ENCODE measurements around the gene XPC.
"Not testable (repeated sequence)": the region's sequence is repeated elsewhere in the genome, so short reads cannot be mapped to it uniquely, and the experiment has no call there.

Gene XPC

DNA sequence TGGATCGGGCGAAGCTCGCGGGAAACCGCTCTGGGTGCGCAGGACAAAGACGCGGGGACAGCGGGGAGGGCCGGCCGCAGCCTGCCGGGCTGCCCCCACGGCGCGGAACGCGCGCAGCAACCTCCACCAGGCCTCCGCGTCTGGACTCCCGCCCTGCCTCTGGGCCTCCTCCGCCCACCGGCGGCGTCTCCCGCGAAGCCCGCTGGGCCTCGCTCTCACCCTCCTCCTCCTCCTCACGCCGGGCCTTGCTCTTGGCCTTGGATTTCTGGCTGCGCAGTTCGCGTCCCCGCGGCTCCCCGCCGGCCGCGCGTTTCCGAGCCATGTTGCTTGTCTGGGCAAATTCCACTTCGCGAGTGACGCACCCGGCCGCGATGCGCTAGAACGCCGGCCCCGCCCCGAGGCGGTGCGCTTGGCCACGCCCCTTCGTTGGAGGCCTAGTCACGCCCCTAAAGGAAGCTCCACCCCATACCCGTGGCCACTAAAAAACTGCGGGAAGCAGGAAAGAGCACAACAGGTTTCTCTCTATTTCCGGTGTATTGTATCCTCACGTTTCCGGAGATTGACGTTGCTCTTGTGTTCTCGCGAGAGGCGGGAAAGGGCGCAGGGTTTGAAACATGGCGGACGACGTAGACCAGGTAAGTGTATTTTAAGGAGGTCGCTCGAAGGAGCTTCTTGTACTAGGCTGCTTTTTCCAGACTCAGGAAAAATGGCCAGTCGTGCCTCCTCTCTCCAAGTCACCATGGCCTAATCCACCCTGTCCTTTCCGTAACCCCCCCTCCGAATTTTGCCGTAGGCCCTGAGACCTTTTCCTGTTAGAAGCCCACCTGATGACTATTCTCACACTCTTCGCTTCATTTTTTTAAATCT lies at the start of gene XPC, which contains the start of gene LSM3:
XPC (minus strand) TSS at position 355 of the 867 bp plus-strand sequence; CDS start at position 322, 33 bp downstream.
LSM3 (plus strand) TSS at position 571 of the 867 bp plus-strand sequence; CDS start at position 615, 44 bp downstream.
- DNase-seq, result peak; percentile 99

DNA sequence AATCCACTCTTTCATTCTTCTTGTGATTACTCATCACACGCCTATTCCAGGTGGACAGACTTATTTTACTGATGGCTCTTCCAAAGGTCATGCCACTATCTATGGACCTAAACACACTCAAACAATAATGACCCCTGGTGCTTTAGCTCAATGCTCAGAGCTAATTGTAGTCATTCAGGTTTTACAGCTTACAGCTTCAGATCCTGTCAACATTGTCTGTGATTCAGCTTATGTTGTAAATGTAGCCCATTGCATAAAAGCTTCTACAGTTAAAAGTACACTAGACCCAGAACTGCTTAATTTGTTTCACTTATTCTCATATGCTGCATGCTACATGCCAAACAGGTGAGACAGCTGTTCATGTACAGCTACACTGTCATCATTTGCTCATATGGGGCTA lies 49.5 kb upstream of the XPC start:
- DNase-seq, result no peak

DNA sequence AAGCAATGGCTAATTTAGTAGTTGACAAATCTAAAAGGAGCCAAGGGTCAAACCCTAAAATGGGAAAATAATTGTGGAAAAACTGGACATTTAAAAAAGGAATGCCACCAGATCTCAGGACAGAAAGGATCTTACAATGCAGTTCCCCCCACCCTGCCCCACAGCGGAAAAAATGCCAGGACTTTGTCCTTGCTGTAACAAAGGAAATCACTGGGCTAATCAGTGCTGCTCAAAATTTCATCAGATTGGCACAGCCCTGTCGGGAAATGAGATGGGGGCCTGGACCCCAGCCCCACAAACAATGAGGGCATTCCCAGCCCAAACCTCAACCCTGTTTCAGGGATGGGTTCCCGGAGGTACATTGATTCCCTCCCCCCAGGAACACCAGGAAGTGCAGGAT lies 48.0 kb upstream of the XPC start:
- not testable (repeated sequence) for DNase-seq

DNA sequence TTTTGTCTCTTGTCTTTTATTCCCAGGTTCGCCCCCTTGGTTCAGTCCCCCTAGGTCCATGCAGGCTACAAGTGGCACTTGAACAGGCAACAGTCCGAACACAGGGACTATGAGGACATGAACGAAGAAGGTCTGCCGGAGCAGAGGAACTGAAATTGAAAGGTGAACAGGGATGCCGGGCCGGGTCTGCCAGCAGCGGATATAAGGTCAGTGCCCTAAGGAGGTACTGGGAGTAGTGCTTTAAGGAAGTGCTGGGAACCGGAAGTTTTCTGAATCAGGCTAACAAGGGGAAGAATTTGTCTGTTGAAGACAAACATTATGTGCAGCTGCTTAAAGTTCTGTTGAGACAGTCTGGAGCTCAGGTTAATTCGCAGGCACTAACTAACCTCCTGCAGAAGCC lies 47.0 kb upstream of the XPC start:
- DNase-seq, result no peak

DNA sequence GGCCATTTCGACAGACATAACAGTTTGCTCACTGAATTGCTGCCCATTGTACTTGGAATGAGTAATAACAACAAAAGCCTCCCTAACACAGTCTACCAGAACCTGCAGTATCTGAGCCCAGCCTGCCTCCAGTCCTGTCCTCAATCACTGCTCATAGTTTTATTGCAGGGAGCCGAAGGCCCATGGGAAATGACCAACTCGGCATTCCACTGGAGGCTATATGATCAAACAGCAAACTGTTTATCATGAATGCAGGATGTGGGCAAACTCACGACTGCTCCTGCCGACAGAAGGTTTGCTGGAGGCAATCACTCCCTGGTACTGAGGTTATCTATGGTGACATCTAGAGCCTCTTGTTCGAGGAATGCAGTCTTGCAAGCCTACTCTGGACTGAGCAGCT lies 46.5 kb upstream of the XPC start:
- peak; percentile 87 for DNase-seq

DNA sequence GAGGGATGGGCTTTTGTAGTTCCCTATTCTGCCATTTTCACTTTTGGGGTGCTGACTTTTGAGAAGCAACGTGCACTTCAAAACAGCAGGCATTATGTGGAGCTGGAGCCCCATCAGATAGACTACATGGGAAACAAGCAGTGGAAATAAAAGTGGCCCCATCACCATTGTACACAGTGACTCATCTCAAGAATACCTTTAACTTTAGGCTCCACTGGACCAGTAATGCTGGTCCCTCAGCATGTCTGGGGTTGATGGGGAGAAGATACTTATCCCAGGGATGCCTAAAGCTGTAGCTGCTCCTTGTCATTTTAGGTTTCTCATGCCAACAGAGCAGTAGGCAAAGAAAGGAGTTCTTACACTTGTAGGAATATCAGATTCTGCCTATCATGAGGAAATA lies 45.2 kb upstream of the XPC start:
- peak; percentile 8 for DNase-seq

DNA sequence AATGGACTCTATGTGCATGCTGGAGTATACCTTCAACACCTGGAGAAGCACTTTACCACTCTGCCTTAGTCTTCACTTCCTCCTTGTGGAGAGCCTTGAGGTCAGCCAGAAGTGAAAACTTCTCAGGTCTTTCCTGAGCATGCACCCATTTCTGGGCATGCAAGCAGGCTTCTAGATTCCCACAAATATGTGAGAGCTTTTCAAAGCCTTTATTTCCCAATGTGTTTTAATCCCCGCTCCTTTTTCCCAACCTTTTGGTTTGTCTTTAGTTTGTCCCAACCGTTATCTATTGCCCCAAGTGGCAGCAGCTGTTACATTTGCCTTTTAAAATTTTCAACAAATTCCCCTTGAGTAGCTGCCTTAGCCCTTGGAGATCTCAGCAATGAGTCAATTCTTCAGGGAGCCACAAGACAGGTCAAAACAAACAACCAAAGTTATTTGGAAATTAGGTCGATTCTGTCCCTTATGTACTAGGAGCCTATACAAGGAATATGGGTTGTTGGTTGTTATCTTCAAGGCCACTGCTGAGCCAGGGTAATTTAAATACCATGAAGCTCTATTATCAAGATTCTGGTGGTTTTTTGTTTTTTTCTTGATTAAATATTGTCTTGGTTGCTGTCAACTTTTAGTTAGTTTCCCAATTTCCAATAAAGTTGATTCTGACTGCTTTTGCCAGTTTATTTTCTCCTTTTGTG lies 44.6 kb upstream of the XPC start:
- DNase-seq, result peak; percentile 41

DNA sequence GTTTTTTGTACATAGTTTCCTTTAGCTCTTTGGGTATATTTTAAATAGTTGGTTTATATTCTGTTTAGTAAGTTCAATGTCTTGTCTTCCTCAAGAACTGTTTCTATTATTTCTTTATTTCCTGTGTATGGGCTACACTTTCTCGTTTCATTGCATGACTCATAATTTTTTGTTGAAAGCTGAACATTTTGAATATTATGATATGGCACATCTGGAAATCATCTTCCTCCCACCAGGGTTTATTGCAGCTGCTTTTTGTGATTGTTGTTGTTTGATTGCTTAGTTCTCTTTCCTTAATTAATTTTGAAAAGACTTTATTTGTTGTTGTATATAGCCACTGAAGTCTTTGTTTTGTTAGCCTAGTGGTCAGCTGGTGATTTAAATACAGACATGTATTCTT lies 44.1 kb upstream of the XPC start:
- peak; percentile 19 for DNase-seq

DNA sequence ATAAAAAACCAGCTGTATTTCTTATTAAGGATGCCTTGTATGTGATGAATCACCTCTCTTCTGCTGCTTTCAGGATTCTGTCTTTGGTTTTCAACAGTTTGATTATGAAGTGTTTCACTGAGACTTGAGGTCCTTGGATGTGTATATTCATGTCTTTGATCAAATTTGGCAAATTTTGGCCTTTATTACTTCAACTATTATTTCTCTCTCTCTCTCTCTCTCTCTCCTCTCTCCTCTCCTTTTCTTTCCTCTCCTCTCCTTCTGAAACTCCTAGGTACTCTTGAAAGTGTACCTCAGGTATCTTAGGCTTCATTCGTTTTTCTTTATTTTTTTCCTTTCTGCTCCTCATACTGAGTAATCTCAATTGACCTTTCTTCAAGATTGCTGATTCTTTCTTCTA lies 43.5 kb upstream of the XPC start:
- no peak for DNase-seq

DNA sequence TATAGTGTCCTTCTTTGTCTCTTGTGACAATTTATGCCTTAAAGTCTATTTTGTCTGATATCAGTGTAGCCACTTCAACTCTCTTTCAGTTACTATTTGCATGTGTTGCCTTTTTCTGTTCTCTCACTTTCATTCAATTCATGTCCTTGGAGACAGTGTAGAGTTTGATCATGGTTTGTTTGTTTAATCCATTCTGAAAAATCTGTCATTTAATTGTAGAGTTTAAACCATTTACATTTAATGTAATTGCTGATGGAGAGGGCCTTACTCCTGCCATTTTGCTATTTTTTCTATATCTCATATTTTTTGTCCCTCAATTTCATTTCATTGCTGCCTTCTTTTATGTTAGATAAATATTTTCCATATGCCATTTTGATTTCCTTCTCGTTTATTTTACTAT lies 42.5 kb upstream of the XPC start:
- no peak for DNase-seq

DNA sequence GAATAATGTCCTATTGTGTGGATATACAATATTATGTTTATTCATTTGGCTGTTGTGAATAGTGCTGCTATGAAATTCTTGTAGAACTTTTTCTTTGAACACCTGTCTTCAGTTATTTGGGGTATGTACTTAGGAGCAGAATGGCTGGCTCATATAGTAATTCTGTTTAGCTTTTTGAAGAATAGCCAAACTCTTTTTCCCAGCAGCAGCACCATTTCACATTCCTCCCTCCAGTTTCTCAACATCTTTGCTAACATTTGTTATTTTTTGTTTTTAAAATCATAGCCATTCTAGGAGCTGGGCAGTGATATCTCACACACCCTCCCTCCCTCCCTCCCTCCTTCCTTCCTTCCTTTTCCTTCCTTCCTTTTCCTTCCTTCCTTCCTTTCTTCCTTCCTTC lies 40.0 kb upstream of the XPC start:
- no peak for DNase-seq

DNA sequence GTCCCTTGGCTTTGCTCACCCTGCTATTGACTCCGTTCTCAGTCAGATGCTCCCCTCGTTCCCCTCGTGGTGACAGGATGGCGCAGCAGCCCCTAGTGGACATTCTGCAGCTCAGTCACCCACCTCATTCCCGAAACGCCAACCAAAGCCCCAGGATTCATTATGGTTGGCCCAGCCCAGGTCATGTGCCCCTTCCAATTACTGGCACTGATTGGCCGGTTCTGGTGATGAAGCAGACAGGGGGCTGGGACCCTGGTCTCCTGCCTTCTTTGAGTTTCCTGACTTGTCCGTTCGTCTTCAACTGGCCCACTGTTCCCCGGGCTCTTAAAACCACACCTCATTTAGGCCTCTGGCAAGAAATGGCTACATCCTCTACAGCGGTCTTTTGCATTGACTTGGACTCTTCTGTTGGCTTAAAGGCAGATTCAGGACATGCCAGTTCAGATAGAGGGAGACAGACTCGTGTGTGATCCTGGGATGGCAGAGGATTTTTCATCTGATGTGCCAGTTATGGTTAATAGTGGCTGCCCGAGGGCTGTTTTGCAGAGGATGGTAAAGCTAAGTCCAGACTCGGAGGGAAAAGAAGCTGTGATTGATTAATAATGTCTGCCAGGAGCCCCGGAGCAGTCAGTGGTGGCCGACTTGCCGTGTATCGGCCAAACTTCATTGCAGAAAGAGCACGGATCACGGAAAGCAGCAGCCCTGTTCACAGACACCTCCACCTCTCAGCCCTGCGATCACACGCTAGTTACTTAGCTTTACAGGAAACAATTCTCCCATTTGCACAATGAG lies 38.1 kb upstream of the XPC start:
- DNase-seq, result no peak

DNA sequence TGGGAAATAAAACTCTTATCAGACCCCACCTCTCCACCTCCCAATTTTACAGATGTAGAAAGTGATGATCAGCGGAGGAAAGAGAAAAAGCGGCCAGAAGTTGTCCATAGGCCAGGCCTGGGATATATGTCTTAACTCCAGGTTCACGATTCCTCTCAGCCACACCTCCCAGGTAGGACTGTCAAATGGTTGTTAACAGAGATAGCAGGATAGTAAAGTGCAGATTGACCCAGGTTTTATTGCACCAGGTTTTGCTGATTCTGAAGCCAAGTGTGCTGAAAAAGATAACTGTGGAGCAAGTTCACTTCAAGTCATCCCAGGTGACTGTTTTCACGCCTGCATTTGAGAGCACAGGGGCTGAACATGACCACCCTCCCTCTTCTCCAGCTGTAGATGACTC lies 36.4 kb upstream of the XPC start:
- DNase-seq, result no peak

DNA sequence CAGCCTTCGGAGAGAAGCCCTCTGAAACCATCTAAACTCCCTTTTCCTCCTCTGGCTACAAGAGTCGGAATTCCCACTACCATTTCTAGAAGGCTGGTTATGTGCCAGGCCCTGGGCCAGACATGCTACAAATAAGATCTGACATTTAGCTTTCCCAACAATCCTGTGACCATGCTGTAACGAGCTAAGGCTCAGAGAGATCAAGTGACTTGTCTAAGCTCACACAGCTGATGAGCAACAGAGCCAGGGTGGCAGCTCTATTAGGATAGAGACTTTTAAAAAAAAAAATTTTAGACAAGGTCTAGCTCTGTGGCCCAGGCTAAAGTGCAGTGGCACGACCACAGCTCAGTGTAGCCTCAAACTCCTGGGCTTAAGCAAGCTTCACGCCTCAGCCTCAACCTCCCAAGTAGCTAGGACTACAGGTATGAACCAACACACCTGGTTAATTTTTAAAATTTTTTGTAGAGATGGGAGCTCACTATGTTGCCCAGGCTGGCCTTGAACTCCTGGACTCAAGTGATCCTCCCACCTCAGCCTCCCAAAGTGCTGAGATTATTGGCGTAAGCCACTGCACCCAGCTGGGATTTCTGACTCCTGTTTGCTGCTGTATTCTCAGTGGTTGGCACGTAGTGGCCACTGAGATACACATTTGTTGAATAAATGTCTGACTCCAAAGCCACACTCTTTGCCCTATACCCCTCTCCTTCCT lies 34.8 kb upstream of the XPC start:
- DNase-seq, result no peak

DNA sequence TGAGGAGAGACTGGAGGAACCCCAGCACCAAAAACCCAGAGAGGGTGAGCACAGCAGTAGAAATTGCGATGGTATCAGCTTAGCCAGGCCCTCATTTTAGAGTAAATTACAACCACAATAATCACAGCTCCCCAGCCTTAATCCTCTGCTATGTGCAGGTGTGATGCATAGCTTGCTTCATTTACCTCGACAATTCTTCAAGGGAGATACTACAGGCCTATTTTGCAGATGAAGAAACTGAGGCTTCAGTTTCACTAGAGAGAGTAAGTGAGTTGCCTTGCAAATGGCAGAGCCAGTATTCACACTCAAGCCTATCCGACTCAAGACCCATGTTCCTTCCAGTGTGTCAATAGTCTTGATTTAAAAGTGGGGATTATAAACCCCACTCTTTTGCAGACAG lies 33.6 kb upstream of the XPC start:
- DNase-seq, result no peak

DNA sequence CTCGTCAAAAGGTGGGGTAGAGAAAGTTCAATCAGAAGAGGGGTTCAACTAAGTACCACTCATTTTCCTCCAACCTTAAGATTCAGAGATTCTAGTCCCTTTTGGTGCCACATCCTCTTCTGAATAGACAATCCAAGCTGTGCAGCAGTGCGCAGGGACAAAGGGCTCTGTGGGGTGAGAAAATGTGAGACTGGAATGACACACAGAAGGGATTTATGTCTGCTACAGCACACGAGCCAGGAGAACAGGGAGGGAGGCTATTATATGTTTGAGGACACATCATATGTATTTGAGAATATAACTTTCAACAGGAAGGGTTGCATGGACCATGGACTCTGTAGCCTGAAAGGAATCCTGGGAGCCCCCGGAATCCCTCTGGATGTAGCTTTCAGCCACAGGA lies 33.2 kb upstream of the XPC start:
- no peak for DNase-seq

DNA sequence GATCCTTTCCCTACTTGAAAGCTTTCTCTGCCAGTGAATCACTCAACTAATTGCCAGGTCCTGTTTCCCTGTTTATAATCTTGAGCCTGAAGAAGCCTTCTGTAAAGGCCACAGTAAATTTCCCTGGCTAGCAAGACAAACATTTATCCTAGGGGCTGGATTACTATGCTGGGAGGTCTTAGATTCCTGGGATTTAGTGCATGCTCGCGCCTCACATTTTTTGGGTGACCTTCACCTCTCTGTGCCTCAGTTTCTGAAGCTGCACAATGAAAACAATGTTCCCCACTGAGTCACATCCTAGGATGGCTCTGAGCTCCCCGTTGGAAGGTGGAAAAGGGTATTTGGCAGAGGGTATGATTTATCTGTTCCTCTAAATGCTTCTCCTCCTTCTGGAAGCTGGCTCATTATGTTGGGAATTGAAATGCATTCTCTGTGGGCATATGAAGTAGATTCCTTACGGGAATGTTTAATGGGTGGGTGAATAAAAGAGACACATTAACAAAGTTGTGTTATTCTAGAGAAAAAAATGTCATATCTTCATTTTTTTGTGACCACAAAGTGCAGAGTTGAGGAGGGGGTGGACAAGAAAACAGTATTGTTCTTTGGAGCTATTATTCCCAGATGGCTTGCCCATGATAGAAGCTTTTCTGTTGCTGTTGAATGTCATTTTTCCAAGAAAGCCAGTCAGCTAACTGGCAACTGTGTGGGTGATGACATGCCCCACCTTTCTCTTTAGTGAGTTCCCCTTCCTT lies 32.6 kb upstream of the XPC start:
- peak; percentile 93 for DNase-seq

DNA sequence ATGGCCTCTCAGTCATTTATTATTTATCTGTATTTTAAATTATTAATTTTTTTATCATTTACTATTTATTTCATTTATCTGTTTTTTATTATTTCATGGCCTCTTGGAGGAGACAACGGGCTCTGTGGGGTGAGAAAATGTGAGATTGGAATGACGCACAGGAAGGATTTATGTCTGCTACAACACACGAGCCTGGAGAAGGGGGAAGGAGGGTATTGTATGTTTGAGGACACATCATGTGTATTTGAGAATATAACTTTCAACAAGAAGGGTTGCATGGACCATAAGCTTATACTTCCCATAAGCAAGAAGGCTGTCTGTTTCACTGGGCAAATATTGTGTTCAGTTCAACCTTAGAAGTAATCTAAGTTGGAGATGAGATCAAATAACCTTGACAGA lies 31.9 kb upstream of the XPC start:
- no peak for DNase-seq

DNA sequence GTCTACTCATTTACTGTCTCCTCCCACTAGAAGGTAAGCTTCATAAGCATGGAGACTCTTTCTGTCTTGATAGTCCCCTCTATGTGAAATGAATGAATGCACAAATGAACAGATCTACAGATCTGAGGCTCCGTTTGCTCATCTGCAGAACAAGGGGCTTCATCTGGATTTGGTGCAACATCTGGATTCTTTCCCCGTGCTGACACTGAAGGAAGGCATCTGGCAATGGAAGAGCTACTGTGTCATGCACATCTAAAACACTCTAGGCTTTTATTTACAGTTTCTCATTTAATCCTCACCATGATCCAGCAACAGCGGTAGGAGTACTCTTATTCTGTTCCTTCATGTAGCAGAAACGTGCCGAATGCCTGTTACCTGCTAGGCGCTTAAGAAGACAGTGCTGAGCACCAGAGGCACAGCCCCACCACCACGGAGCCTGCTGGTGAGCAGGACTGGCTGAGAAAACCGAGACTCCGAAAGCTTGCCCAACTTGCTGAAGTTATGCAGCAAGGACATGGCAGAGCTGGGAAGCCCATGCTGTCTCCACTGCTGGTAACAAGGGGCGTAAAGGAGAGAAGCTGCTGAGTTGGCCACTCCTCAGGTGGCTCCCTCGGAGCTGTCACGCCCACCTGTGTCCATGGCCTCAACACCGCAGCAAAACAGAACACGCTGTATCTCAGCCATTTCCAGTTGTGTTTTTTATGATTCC lies 31.3 kb upstream of the XPC start:
- DNase-seq, result no peak

DNA sequence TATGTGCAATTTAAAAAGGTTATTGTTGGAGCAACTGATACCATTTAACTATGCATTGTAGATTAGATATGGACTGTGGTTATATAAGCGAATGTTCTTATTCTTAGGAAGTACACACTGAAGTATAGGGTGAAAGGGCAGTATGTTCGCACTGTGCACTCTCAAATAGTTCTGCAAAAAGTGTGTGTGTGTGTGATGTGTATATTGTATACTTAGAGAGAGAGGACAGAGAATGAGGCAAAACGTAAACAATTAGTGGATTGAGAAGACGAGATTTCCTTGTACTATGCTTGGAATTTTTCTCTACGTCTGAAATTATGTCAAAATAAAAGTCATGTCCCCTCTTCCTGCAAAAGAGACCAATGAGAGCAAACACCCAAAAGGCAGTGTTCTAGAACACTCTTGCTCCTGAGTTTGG lies 30.6 kb upstream of the XPC start:
- DNase-seq, result peak; percentile 50

DNA sequence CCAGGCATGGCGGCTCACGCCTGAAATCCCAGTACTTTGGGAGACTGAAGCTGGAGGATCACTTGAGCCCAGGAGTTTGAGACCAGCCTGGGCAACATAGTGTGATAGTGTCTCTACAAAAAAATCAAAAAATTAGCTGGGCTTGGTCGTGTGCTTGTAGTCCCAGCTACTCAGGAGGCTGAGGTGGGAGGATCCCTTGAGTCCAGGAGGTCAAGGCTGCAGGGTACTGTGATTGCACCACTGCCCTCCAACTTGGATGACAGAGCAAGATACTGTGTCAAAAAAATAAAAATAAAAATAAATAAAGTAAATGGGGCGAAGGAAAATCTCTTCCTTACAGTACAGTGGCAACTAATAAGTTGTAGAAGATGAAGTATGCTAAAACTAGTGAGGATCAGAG lies 29.8 kb upstream of the XPC start:
- no peak for DNase-seq
